GM19372 (cell line): ENCODE measurements around the gene CRISPLD2.
"Not testable (repeated sequence)": the region's sequence is repeated elsewhere in the genome, so short reads cannot be mapped to it uniquely, and the experiment has no call there.

Source experiments
- ATAC-seq: cut with Tn5 transposase; IDR thresholded peaks from one replicate; pipeline ENCODE4 v1.9.1; 2021; ENCODE audit warnings: mild to moderate bottlenecking, low read depth, moderate library complexity; ENCODE audit not compliant: unreplicated experiment

The CRISPLD2 gene

GRCh38 chr16:84926462-84926861 lies 106.7 kb downstream of the CRISPLD2 start:
- ATAC-seq = no peak

DNA sequence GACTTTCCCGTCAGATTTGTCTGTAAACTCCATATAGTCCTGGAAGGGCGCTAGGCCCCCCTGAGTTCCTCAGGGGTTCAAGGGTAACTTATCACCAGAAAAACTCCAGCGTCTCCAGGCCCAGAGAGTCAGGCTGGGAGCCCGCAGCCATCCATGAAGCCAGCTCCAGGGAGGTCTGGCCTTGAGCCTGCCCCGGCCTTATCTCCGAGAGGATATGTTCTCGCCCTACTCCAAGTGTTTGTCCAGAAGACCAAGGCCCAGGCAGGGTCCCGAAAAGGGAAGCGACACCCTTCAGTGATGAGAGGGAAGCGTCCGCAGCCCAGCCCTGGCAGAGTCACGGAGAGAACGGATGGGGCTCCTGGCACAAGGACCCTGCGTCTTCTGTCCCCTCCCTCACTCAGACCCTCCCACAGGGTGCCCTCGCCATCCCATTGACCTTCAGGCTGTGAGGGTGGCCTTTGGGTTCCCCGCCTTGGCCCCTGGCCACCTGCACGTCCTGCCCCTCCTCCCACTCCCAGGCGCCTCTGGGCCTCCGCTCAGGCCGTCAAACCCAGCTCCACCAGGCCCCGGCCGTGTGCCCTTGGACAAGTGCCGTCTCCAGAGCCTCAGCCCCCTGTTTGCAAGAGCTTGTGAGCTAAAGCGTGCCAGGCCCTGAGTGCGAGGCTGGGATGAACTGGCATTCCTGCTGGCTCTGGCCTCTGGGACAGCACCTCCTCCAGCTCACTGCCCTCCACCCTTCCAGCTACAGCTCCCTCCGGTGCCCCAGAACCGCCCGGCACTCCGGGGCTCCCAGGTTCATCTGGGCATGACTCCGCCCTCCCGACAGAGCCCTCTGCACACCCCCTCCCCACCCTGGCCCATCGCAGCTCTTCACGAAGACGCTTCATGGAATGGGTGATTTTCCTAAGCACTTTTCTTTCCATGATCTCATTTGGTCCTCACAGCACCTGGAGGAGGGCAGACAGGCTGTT lies 108.1 kb downstream of the CRISPLD2 start:
- no peak for ATAC-seq

- no peak for ATAC-seq
These were observed 109.1 kb downstream of the CRISPLD2 start for GRCh38 chr16:84928679-84929420.

DNA sequence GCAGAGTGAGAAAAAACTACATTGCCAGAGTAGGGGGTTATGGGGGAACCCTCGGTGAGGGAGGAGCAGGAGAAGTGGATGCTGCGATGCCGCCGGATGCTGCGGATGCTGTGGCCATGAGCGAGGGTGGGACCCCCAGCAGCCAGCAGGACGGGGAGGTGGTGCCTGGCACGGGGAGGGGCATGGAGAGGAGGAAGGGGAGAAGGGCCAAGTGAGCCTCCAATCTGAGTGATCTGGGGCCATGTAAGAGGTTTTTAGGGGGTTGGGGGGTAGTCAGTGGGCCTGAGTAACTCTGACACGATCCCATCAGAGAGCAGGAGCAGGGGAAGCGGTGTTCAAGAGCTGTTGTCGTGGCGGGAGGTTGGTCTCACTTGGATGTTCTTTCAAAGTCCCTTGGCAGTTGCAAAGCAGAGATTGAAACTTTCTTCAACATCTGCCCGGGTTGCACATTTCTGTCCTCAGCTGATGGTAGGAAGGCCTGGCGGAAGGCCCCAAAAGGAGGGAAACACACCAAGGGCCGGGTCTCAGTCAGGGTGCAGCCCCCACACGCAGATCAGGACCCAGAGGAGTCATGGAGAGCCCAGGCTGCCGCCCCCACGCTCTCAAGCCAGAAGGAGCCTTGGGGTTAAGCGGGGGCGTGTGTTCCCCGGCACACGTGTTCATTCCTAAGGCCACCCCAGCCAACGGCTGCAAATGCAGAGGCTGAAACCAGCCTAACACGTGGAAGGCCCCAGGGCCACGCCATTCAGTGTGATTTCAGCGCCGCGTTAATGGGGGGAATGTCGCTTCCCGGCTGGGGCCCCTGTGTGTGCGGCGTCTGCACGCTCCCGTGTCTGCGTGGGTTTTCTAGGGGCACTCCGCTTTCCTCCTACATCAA lies 109.9 kb downstream of the CRISPLD2 start:
- no peak for ATAC-seq

- ATAC-seq = no peak
These were observed 110.7 kb downstream of the CRISPLD2 start for GRCh38 chr16:84930298-84931106.

- no peak for ATAC-seq
These were observed 111.3 kb downstream of the CRISPLD2 start for GRCh38 chr16:84931107-84931494.

GRCh38 chr16:84931506-84931905 lies 111.7 kb downstream of the CRISPLD2 start:
- ATAC-seq = no peak

DNA sequence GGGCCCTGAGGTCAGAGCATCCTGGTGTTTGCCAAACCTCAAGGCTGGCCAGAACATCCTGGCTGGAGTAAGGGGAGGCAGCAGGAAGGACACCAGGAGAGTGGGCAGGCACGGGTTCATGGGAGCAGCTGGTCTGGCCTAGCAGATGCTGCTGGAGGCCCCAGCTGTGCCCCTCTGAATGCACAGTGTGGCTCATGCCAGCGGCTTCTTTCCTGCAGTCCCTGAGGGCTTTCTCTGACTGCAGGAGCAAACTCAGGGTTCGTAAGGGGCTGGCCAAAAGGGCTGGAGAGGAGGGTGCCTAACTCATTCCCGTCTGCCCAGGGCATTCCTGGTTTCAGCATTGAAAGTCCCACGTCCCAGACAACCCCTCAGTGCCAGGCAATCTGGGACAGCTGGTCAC lies 112.9 kb downstream of the CRISPLD2 start:
- ATAC-seq = no peak

DNA sequence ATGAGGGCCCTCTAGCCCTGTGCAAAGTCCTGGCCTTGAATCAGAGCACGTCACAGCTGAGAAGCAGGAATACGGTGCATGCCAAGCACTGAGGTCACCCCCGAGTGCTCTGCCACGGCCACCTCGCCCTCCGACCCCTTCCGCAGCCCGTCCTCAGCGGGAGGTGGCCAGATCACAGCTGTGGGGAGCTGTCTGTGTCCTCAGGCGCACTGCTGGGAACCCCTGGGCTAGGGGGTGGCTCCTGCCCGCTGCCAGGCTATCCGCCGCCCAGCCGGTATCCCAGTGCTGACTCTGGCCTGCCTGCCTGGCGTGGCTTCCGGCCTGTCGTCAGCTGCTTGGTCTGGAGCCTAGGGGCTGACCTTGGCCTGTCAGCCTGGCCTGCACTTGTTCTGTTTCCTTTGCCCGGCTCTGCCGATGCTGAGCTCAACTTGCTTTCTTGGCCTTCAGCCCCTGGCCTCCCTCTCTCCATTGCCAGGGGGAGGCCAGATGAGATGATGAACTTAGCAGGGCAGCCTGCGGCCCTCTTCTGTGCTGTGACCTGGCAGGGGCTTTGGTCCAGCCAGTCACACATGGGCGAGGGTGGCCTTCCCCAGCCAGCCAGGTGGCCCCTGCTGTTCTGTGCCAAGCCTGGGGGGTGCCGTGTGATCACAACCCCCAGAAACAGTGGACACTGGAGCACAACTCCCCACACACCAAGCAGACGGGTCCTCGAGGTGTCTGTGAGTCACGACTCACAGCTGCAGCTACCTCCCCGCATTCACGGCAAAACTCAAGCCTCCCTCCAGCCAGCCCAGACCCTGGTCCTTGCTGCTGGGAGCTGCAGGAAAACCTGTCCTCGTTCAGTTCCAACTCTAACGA lies 114.2 kb downstream of the CRISPLD2 start:
- no peak for ATAC-seq

DNA sequence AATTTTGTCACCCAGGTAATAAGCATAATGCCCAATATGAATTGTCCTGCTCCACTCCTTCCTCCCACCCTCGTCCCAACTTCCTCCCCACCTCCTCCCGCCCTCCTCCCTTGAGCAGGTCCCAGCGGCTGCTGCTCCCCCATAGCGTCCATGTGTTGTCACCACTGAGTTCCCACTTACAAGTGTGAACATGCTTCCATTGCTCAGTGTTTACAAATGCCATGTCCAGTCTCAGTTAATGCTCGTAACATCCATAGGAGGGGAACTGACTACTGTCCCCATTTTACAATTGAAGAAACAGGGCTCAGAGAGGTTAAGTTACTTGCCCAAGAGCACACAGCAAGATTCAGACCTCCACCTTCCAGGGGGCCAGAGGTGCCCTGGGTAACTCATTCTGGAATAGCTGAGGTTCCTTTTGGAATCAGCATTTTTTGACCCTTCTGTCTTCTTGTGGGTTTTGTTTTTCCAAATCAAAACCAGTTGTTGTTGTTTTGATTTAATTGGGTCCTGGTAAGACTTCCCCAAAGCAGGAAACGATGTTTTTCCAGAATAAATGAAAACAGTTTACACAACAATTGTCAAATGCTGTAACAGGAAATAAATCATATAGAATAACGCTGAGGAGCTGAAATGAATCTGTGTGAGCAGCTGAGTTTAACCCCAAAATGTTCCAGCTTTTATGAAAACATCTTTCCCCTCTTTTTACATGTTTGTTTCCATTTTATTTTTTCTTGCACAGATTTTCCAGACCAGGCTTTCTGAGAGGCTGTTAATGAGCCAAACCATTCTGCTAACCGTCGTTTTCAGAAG lies 117.6 kb downstream of the CRISPLD2 start:
- no peak for ATAC-seq

DNA sequence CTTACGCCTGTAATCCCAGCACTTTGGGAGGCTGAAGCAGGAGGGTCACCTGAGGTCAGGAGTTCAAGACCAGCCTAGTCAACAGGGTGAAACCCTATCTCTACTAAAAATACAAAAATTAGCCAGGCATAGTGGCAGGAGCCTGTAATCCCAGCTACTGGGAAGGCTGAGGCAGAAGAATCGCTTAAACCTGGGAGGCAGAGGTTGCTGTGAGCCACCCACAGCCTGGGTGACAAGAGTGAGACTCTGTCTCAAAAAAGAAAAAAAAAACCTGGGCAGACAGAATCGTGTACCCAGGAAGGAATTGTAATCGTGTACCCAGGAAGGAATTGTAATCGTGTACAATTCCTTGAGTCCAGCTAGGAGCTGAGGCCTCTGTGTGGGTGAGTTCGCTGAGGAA lies 118.8 kb downstream of the CRISPLD2 start:
- not testable (repeated sequence) for ATAC-seq

DNA sequence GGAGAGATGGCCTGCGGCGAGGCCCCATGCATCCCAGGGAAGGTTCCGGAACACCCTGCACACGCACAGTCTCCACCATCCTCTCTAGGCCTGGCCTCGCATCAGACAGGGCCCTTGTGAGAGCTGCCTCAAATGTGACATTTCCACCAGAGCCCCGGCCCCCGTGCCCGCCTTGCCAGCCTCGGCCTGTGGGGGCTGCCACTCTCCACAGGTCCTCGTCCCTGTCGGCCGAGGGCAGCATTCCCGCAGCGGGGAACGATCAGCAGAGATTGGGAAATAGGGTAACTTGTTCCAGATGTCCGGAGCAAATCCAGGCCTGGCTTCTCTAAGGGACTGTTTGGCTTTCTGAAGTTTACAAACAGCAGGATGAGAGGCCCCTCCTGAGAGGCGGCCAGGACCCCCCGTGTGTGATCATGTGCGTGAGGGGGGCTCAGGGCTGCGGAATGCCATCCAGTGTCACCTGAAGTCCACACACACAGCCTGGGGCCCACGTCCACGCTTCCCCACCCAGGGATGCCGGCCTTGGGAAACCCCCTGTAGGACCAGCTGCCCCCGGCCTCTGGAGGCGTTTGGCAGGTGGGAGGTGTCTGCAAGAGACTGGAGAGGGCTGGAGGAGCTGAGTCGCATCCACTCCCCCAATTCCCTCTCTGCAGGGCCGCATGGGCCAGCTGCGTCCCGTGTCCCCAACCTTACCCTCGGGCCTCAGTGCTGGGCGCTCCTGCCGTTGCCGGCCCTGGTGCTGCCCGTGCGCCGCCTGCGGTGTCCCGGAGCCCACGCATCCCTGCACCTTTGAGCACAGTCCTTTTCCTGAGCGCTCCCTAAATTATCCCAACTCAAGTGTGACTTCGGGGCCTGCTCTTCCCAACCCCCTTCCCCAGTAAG lies 121.1 kb downstream of the CRISPLD2 start:
- no peak for ATAC-seq

- ATAC-seq = no peak
These were observed 122.1 kb downstream of the CRISPLD2 start for GRCh38 chr16:84941921-84942320.

DNA sequence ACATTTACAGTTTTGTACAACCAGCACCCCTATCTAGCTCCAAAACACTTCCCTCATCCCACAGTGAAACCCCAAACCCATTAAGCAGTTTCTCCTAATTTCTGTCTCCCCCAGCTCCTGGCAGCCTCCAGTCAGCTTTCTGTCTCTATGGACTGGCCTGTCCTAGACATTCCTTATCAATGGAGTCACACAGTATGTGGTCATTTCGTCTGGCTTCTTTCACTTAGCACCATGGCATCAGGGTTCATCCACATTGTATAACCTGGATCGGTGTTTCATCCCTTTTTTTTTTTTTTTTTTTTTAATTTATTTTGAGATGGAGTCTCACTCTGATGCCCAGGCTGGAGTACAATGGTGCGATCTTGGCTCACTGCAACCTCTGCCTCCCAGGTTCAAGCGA lies 123.0 kb downstream of the CRISPLD2 start:
- no peak for ATAC-seq

GRCh38 chr16:84943620-84944019 lies 123.8 kb downstream of the CRISPLD2 start:
- no peak for ATAC-seq

- ATAC-seq = no peak
These were observed 127.2 kb downstream of the CRISPLD2 start for GRCh38 chr16:84947022-84947421.
